ENCODE measurements around the gene CFAP161.

- TF ChIP-seq POLR2AphosphoS5 (IDR thresholded peaks at IDR 0.05; ENCODE audit: low read depth, low read length) (no peak), CTCF (IDR thresholded peaks at IDR 0.05) (no peak), REST (IDR thresholded peaks at IDR 0.05; ENCODE audit: insufficient read depth in 1 of 2, low read depth in 2 of 2, low read length in 1 of 2) (no peak)
Measured at GRCh38 chr15:81175496-81175895, 41.4 kb downstream of the CFAP161 start.
